HG03159 (cell line): ENCODE results near the gene RMRP.

Experiments
- ATAC-seq: cut with Tn5 transposase; IDR thresholded peaks from one replicate; pipeline ENCODE4 v1.9.1; 2021; ENCODE audit warnings: mild to moderate bottlenecking, moderate library complexity; ENCODE audit not compliant: unreplicated experiment

Gene RMRP

DNA sequence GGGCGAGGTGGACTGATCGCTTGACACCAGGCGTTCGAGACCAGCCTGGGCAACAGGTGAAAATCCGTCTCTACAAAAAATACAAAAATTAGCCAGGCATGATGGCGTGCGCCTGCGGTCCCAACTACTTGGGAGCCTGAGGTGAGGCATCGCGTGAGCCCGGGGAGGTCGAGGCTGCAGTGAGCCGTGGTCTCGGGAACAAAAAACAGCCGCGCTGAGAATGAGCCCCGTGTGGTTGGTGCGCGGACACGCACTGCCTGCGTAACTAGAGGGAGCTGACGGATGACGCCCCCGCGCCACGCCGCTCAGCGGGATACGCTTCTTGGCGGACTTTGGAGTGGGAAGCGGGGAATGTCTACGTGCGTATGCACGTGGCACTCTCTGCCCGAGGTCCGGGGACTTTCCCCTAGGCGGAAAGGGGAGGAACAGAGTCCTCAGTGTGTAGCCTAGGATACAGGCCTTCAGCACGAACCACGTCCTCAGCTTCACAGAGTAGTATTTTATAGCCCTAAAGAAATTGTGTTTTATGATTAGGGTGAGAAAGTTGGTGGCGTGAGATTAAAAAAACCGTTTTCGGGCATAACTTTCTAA is at the start of gene RMRP:
Gene RMRP, minus strand, starts transcription at position 474 of the 591 bp plus-strand sequence.
- peak; percentile 79 for ATAC-seq

DNA sequence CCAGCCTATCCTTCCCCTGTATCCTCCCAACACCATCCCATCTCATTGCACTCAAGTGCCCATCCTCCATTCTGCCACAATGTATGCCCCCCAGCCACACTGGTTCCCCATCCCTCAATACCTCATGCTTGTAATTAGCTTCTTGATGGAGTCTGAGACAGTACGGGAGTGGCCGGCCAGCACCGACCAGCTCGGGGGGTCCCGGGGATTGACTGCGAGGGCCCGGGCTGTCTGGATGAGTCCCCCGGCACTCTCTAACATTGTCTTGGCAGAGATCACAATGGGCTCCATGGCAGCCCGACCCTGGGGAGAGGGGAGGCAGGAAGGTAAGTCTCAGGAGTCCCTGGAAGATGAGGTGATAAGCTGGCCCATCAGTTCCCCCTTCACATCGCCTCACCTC is 49.1 kb upstream of the RMRP start:
- no peak for ATAC-seq

DNA sequence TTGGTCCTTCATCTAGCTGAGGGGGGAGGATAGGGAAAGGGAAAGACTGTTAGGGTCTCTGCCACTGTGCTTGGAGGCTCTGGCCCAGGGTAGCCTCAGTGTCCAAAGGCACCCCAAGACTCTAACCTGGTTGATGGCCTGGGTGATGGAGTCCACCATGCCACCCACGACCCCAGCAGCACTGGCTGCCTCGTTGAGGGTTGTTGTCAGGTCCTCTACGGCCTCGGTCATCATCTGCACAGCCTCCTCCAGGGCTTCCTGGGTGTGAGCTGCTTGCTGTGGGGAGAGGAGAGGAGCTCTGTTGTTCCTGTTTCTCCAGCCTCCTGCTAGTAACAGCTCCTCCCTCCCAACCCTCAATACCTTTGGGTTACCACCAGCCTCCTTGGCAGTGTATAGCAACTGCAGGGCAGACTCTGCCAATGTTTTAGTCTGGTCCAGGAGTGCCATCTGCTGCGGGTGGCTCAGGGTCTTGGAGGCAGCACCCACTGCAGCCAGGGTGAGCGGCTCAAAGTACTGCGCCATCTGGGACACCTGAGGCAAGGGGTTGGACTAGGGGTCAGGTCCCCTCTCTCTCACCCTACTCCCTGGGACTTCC is 48.1 kb upstream of the RMRP start:
- ATAC-seq = no peak

DNA sequence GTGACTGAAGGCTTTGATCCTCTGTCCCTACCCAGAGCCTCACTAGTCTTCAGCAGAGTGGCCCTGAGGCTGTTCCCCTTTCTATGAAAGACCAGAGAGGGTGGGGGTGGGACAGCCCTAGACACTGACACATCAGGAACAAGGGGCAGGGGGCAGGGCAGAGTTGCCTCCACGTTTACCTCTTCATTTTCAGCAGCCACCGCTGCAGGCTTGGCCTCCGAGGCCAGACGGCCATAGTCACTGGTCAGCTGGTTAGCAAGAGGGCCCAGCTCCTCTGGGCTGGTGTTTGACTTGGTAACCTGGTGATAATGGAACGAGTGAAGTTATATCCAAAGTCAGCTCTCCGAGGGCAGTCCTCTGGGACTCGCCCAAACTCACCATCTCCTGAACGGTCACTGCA is 47.6 kb upstream of the RMRP start:
- no peak for ATAC-seq

DNA sequence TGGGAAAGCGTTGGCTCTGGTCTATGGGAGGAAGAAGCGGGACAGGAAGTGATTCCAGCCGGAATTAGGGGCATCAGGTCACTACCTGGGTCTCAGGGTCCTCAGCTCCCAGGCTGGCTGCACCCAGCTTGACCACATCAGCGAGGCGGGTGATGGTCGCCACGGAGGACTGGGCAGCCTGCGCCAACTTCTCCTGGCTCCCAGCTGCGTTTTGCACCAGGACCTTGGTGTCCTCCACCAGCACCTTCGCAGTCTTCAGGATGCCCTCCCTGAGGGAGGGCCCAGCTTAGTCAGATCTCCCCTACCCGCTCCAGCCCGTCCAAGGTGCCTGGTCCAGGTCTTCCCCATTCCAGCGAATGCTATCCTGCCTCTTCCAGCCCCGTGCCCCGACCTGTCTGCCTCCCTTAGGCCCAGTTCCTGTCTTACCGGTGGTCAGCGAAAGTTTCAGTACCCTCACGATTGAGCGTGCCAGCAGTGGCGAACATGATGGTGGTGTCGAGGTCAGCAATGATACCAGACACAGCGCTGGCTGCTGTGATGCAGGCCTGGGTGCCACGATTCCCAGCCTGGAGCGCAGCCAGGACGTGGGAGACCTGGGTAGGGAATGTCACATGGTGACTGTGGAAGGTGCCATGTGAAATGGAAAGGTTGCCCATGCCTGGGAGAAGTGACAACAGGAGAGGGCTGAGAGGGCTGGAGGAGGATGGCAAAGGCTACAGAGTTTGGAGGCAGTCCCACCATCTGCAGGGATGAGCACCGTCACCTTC is 46.3 kb upstream of the RMRP start:
- no peak for ATAC-seq

DNA sequence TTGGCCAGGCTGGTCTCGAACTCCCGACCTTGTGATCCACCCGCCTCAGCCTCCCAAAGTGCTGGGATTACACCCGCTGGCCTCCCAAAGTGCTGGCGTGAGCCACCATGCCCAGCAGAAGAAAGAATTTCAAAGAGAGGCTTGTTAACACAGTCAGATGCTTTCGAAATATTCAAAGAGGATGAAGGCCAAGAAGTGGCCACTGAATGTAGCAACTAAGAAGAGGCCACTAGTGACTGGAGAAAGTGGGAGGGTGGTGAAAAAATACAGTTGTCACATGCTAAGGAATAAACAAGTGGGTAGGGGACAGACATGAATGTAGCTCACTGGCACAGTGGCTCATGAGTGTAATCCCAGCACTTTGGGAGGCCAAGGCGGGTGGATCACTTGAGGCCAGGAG is 44.9 kb upstream of the RMRP start:
- no peak for ATAC-seq

DNA sequence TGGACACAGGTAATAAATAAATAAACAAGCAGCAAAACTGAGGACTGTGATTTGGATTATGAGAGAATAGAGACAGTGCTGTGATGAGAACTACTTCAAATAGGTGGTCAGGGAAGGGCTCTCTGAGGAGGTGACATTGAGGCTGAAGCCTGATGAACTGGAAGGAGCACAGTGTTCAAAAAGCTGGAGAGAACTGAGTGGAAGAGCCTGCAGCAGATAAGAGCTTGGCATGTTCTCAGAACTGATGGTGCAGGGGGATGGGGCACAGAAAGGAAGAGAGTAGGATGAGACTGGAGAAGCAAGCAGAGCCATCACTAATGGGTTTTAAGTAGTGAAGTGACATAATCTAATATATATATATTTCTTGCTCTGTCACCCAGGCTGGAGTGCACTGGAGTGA is 43.1 kb upstream of the RMRP start:
- no peak for ATAC-seq

DNA sequence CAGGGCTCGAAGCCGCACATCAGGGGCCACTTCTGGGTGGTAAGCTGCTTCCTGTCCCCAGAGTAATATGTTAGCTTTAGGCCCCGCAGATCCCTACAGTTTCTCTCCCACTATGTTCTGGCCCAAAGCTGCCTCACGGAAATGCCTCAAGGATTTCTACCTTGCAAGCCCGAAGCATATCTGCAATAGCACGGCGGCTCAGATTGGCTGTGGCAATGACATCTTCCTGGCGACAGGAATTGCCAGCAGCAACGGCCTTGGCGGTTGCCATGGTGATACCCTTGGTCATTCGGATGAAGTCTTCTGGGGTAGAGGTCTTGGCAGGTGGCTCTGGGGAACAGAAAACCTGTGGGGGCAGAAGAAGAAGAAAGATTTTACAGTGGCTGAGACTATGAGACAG is 42.2 kb upstream of the RMRP start:
- ATAC-seq = no peak

DNA sequence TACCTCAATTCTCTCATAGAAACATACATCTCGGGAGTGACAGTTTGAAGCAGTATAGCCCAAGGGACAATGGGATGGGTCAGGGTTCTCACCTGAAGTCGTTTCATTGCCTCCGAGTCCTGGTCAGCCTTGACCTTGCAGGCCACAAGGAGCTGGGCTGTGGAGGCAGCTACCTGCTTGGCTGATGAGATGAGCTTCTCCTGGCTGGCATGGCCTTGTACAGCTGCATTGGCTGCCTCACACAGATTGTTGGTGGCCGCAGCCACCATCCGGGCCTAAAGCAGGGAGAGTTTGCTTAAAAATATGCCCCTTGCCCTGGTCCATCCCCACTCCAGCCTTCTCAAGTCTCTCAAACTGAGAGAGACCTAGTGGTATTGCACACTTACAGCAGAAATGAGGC is 40.4 kb upstream of the RMRP start:
- no peak for ATAC-seq

DNA sequence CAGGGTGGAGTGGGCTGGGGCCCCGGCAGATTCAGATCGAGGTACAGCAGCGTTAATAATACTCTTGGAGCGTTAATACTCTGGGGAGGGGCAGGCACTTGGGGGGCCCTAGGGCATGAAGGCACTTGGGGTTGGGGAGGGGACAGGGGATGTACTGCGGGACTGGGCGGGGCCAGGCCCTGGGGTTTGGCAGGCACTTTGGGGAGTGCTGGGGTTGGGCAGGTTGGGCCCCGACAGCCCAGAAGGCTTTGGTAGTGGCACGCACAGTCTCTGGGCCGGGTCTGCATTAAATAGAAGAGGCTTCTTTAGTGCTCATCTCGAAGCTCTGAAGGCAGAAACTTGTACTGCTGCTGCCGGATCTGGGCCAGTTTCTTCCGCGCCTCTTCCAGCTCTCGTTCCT is 39.7 kb upstream of the RMRP start:
- ATAC-seq = no peak

DNA sequence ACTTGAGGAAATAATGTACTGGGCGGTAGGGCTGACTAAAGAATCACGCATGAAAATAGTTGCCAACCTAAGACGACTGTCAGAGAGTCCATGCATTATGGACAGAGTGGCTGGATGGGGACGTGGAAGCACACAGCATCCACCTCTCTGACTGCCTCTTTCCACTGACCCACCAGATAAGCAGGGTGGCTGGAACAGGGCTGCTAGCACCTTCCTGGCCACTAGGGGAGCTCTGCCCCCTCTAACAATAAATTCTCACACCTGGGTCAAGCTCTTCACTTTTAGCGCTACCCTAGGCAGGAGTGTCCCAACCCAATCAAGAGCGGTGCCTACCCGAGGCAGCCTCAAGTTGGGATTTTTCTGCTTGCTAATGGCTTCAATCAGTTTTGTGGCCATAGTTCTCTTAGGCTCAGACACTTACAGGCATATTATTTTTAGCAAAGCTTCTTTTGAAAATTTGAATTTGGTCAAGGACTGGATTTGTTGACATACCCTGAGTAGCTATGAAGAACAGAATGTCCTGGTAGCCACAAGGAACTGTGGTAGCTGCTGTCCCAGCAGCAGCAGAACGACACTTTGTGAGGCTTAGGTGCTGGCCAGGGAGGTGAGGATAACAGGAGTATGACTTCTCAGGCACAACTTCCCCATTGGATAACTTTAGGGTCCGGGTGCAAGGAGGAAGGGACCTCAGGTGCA is 38.8 kb upstream of the RMRP start:
- no peak for ATAC-seq

DNA sequence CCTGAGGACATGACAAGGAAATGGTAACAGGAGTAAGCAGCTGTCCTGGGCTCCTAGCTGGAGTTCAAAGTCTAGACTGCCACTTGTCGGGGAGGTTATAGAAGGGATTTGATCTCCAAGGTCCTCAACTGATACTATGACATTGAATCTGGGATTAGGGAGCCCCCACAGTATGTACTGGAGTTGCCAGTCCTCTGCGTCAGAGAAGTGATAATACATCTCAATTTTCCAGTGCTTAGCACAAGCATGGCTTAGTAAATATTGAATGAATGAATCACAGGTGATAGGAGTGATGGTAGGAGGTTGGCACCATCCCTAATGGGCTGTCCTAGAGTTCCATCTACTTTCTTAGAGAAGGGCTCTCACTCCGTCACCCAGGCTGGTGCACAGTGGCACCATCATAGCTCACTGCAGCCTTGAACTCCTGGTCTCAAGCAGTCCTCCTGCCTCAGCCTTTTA is 38.2 kb upstream of the RMRP start:
- no peak for ATAC-seq

DNA sequence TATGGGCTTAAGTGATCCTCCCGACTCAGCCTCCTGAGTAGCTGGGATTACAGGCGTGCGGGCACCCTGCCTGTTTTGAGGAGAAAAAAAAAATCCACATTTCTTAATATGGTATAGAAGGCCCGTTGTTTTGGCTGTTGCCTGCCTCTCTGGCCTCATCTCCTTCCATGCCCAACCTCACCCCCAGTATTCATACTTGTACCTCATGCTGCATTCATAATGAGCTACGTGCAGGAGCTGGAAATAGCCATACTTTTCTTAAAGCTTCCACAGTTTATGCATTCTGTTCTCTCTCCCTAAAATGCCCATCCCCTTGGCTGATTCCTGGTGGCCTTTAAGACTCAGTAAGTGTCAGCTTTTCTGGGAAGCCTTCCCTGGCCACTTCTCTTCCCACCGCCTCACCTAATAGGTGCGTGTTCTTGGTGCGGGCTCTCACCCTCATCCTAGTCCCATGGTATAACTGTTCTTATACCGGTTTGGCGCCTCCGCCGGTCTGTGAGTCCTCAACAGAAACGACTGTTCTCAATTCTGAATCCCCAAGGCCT is 34.0 kb upstream of the RMRP start:
- no peak for ATAC-seq

DNA sequence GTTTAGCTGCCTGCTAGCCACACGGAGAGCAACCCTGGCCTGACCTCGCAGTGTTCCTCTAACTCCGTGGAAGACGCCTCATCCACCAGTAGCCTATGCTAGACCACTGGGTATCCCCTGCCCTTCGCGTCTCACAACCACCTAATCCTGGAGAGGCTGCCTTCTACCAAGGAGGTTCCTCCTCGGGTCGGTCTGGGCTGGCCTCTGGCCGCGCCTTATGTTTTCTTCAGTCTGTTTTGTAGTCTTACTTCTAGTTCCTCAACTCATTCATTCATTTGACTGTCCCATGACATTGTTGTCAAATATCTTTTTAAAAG is 33.5 kb upstream of the RMRP start:
- no peak for ATAC-seq

DNA sequence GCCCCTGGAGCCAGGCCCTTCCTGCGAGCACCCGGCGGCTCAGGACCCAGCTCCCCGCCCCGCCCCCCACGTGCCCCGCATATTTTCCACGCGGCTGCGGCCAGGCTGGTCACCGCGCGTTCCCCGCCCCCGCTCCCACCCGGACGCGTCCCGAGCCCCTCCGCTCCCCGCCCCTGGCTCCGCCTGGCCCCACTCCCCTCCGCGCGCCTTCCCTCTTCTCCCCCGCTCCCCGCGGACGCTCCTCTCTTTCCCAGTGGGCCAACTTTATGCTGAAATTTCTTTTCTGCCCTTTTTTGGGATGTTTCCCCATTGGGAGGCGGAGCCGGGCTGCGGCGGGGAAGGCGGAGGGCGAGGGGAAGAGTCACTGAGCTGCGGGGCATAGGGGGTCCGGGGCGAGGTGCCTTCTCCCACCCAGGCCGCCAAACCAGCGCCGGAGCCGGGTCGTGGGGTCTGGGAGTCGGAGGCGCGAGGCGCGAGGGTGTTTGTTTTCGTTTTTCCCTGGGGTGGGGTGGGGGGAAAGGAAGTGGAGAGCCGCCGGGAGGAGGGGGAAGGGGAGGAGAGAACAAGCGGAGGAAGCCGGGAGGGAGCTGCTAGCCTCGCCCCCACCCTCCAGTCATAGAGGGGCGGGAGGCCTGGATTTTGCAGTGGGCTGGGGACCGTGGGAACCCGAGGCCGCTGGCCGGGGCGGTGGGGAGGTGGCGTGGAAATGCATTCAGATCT is 33.0 kb upstream of the RMRP start:
- no peak for ATAC-seq

DNA sequence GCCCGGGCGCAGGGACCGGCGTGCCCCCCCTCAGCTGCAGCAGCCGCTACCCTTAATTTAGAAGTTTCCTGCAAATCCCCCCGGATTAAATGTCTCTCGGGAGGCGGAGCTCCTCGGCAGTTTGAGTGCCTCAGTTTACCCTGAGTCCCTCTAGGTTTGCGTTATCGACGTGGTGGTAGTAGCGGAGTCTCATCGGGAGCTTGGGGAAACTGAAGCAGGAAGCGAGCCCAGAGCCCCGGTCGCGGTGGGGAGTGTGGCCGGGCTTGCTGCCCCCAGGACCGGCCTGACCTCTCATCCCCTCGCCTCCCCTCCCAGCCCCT is 32.4 kb upstream of the RMRP start:
- ATAC-seq = no peak

DNA sequence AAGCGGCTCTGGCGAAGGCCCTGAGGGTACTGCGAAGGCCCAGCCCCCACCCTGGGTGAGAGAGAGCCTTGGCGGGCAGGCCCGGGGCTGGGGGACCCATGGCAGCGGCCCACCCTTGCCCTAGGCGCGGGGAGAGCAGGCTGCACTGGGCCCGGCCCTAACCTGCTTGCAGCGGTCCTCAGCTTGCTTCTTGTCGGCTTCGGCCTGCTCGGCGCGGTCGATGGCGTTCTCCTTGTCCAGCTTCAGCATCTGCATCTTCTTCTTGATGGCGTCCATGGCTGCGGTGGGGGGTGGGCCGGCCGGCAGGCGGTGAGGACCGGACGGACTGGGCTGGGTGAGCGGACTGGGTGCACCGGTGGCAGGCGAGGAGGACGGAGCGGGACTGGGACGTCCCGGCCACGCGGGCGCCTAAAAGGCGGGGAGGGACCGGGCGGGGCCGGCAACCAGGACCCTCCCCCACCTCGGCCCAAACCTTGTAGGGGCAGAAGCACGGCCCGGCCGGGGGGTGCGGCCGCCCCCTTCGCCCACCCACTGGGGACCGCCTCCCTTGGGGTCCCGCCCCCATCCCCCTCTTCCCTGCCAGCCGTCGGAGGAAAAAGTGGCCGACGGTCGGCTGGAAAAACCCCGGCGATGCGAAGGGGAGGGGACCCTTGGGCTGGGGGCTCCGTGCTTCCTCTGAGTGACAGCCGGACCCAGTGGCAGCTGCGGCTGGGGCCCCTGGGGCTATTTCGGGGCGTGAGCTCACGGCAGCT is 31.9 kb upstream of the RMRP start, which contains the start of gene TPM2:
Gene TPM2, minus strand, starts transcription at position 384 of the 752 bp plus-strand sequence. Its CDS starts 108 bp downstream, at position 276.
- no peak for ATAC-seq

DNA sequence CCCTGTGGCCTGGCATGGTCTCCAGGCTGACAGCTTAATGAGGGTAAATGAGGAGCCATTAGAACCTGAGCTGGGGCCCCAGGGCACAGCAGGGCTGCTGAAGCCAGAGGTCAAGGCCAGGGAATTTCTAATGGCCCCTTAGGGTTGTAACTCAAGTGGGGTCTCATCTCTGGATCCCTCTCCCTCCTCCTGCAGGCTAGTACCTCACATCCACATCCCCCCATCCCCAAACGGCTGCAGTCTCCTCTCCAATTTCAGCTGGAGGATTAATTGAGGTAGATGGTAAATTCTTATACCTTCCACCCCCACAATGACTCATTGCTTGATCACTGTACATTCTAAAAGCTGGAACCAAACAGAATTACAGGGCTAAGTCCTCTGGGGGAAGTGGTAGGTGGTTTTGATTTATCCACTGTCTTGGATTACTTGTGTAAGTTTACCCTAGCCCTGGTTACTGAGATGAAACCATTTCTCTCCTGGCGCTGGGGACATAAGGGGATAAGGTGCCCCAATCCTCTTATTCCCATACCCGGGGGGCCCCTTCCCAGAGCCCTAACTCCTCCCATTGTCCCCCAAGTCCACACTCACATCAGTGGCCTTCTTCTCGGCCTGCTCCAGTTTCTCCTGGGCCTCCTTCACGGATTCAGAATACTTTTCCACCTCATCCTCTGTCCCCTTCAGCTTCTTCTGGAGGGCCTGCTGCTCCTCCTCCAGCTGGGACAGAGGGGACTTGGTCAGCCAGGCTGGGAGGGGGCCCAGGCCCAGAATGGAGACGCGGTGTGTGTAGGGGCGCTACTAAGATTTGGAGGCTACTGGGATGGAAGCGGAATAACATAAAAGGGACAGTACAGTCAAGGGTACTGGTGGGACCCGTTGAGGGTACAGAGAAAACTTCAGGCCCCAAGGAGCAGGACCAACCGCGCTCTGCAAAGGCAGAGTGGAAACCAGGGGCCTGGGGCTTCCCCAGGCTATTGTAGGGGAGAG is 31.0 kb upstream of the RMRP start:
- no peak for ATAC-seq

DNA sequence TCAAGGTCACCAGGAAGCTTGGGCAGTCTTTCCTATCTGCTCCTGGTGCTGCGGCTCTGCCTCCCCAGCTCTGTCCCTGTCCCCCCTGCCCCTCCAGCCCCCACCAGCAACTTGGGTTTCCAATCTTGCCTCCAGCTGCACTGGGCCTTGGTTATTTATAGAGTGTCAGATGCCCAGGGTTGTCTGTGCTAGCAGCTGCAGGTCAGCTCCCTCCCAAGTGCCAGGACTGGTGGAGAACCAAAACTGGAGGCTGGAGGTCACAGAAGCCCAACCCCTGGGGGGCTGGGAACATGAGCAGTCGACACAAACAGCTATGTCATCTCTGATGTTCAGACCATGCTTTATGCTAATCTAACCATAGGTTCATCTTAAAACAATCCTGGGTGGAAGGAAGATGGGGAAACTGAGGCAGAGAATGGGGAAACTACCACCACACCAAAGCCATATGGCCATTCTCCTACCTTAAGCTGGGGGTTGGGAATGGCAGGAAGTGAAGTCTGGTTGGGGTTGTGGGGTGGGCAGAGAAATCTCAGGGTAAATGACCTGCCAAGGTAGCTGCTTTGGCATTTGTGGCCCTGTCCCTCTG is 30.2 kb upstream of the RMRP start:
- no peak for ATAC-seq
